Karpas-422 (cell line): ENCODE measurements around the gene ABCF2. TPM values are rescaled to one million over a fixed set of nuclear protein-coding genes. Genes with fewer than 3 reads are reported as not detected.

ENCODE experiments used
- DNase-seq: peaks from one replicate; pipeline ENCODE4 v3.0.0-alpha.2; 2015
- H2AFZ ChIP-seq: fragments of 200-600 bp; sonication (generic); 2 replicates; pipeline ENCODE4 v1.6.1; 2014; ENCODE audit warnings: antibody characterized with exemption, low read length, mixed read lengths
- H3K27ac ChIP-seq: fragments of 200-600 bp; sonication (generic); 2 replicates; pipeline ENCODE4 v1.5.1; 2014; ENCODE audit warnings: mild to moderate bottlenecking, low read length, moderate library complexity
- H3K27me3 ChIP-seq: fragments of 200-600 bp; sonication (generic); 2 replicates; pipeline ENCODE4 v1.6.1; 2014; ENCODE audit warnings: low read length, mixed read lengths
- H3K36me3 ChIP-seq: fragments of 200-600 bp; sonication (generic); 2 replicates; pipeline ENCODE4 v1.6.1; 2014; ENCODE audit warnings: low read length, mixed read lengths; ENCODE audit not compliant: insufficient read depth
- H3K4me1 ChIP-seq: fragments of 200-600 bp; sonication (generic); 2 replicates; pipeline ENCODE4 v1.6.1; 2014; ENCODE audit warnings: mild to moderate bottlenecking, low read length, mixed read lengths
- H3K4me2 ChIP-seq: fragments of 200-600 bp; sonication (generic); 2 replicates; pipeline ENCODE4 v1.6.1; 2014; ENCODE audit warnings: low read length, low read depth, mild to moderate bottlenecking; ENCODE audit not compliant: poor library complexity, severe bottlenecking
- H3K4me3 ChIP-seq: fragments of 200-600 bp; sonication (generic); 2 replicates; pipeline ENCODE4 v1.5.1; 2014; ENCODE audit warnings: mild to moderate bottlenecking, antibody characterized with exemption, low read length, mixed read lengths
- H3K79me2 ChIP-seq: fragments of 200-600 bp; sonication (generic); 2 replicates; pipeline ENCODE4 v1.6.1; 2014; ENCODE audit warnings: mild to moderate bottlenecking, low read length, mixed read lengths
- H3K9ac ChIP-seq: fragments of 200-600 bp; sonication (generic); 2 replicates; pipeline ENCODE4 v1.6.0; 2014; ENCODE audit warnings: low read length
- H3K9me2 ChIP-seq: fragments of 200-600 bp; sonication (generic), shearing (Covaris generic); replicated peaks from 2 replicates; pipeline ENCODE4 v1.6.0; 2014; ENCODE audit warnings: mild to moderate bottlenecking, low read length, moderate library complexity; ENCODE audit not compliant: insufficient read depth
- H3K9me3 ChIP-seq: fragments of 300-700, 200-600 bp; sonication (generic); 2 replicates; pipeline ENCODE4 v1.6.1; 2014; ENCODE audit warnings: low read length, mixed read lengths
- H4K20me1 ChIP-seq: fragments of 200-600 bp; sonication (generic); 2 replicates; pipeline ENCODE4 v1.6.1; 2014; ENCODE audit warnings: mild to moderate bottlenecking, antibody characterized with exemption, low read length, low read depth; ENCODE audit not compliant: insufficient read depth
- total RNA-seq: library from RNA; depleted of rRNA; stranded (reverse); fragments of >200 nt; shearing (Covaris generic); gene quantifications from 2 replicates; pipeline ENCODE4 v1.2.3, GENCODE V29; 2014; ENCODE audit warnings: low replicate concordance

Gene ABCF2
- total RNA-seq, 1 experiment from 2014 or later, result 31.2 TPM

DNA sequence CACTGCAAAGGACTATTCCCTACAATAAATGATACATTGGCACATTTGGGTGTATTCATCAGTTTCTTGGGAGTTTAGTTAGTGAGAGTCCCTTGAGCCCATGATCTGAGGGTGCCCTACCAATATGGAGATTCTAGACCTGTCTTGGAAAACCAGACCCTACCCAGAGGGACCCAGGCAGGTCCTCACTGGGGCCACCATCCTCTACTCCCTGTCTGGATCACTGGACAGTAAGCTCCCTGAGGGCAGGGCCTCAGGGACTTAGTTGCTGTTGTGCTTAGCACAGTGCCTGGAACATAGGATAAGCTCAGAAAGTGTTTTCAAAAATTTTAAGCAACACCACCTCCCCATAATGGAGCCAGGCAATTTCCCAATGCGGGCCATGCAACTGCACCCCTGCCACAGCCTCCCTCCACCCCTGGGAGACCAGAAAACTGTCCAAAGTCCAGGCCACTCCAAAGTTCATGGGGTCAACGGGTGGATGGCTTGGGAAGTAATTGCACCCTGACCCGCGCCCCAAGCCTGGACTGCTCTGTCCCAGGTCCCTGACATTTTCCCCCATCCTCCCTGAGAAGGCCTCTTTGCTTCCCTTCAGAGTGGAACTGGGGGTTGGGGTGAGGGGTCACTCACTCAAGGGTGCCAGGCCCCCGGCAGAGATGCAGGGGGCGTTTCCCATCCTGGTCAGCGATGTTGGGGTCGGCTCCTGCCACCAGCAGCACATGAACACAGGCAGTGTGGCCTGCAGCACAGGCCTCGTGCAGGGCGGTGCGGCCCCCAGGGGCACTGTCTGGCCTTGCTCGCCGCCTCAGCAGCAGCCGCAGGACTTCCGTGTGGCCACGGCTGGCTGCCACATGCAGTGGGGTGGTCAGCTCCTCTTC lies 41.0 kb downstream of the ABCF2 start:
- Histone ChIP-seq H3K27ac (no peak overlapping the region), H3K4me2 (no peak overlapping the region), H3K4me3 (no peak overlapping the region), H3K36me3 (no peaks in the 10 kb centered on the region), H3K9ac (no peak overlapping the region), H3K4me1 (no peaks in the 10 kb centered on the region), H3K27me3 (no peaks in the 10 kb centered on the region), H4K20me1 (no peaks in the 10 kb centered on the region), H3K9me3 (no peaks in the 10 kb centered on the region), H3K9me2 (no peaks in the 10 kb centered on the region), H2AFZ (no peak overlapping the region), H3K79me2 (no peaks in the 10 kb centered on the region)
- no peak for DNase-seq

DNA sequence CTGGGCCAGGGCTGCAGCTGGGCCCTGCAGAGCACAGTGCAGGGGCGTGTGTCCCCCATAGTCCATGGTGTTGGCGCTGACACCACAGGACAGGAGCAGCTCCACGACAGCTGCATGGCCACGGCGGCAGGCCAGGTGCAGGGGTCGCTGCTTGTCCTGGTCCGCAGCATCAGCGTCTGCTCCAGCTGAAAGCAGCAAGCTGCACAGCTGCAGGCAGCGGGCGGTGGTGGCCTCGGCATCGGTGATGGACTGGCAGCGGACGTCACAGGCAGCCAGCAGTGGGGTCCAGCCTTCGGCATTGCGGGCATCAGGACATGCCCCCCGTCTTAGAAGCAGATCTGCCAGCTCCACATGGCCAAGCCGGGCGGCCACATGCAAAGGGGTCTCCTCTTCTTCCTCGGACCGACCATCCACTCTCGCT lies 46.0 kb downstream of the ABCF2 start:
- H3K27ac ChIP-seq, result no peak overlapping the region
- no peaks in the 10 kb centered on the region for H3K27me3 ChIP-seq
- H3K9me2 ChIP-seq, result no peaks in the 10 kb centered on the region
- no peak overlapping the region for H3K4me3 ChIP-seq
- H3K36me3 ChIP-seq, result no peaks in the 10 kb centered on the region
- no peak for DNase-seq
- no peak overlapping the region for H2AFZ ChIP-seq
- no peaks in the 10 kb centered on the region for H4K20me1 ChIP-seq
- no peak overlapping the region for H3K9ac ChIP-seq
- no peak overlapping the region for H3K4me2 ChIP-seq
- H3K4me1 ChIP-seq, result no peaks in the 10 kb centered on the region
- no peaks in the 10 kb centered on the region for H3K79me2 ChIP-seq
- H3K9me3 ChIP-seq, result no peaks in the 10 kb centered on the region

DNA sequence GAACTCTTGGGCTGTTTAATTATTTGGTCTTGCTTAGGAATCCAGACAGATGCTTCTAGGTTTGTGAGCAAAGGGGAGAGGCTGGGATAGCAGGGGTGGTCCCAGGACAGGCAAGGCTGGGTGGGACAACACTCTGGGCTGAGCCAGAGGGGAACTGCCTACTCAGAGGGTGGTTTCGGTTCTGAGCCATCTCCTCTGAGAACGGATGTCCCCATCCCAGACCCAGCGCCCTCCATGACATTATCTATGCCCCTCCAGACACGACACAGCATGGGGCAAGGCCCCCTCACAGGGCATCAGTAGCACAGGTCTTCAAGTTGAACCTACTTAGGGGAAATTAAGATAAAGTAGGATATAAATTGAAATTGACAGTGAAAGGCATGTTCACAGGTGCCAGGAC lies 47.1 kb downstream of the ABCF2 start:
- no peaks in the 10 kb centered on the region for H3K9me2 ChIP-seq
- H3K27ac ChIP-seq, result no peak overlapping the region
- no peaks in the 10 kb centered on the region for H4K20me1 ChIP-seq
- no peak for DNase-seq
- H3K79me2 ChIP-seq, result no peaks in the 10 kb centered on the region
- H3K4me3 ChIP-seq, result no peak overlapping the region
- H3K4me1 ChIP-seq, result no peaks in the 10 kb centered on the region
- H3K4me2 ChIP-seq, result no peak overlapping the region
- no peak overlapping the region for H3K9ac ChIP-seq
- no peaks in the 10 kb centered on the region for H3K9me3 ChIP-seq
- H3K27me3 ChIP-seq, result no peaks in the 10 kb centered on the region
- H3K36me3 ChIP-seq, result no peaks in the 10 kb centered on the region
- H2AFZ ChIP-seq, result no peak overlapping the region

DNA sequence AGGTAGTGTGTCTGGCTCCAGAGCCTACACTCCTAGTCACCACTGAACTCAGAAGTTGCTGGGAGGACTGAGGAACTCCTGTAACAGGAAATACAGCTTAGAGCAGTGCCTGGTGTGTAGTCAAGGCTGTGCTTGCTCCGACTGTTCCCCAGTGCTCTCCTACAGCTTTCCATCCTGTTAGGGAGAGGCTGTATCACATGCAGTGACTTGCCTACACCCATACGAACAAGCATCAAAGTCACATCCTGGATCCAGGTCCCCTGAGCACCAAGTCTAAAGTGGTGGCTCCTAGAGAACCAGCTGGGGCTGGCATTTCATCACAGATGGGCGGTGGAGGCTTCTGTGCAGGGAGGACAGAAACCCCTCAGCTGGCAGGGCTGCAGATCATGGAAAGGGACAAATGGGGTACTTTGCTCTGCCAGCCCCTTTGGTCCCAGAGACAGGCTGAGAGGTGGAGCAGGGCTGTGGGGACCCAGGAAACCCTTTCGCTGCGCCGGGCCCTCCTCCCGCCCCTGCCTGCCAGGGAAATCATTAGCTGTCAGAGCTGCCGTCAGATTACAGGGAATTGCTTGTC lies 47.6 kb downstream of the ABCF2 start:
- no peak overlapping the region for H3K27ac ChIP-seq
- no peak for DNase-seq
- no peaks in the 10 kb centered on the region for H3K27me3 ChIP-seq

DNA sequence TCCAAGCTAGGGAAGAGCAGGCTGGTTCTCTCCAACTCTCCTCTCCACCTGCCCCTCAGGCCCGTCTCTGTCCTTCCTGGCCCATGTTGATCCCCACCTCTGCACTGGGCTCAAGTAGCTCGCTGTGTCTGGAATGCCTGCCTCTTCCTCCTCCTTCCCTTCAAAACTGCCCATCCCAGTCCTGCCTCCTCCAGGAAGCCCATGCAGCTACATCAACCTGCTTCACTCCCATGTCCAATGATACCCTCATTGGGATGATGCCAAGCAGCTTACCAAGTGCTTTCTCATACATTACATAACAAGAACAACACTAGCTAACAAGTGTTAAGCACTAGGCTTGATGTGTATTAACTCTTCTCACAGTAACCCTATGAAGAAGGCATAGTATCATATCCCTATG lies 48.2 kb downstream of the ABCF2 start:
- Histone ChIP-seq H3K4me1 (no peaks in the 10 kb centered on the region), H3K4me2 (no peak overlapping the region), H3K27ac (no peak overlapping the region), H2AFZ (no peak overlapping the region), H3K9me3 (no peaks in the 10 kb centered on the region), H3K9me2 (no peaks in the 10 kb centered on the region), H3K79me2 (no peaks in the 10 kb centered on the region), H3K27me3 (no peaks in the 10 kb centered on the region), H4K20me1 (no peaks in the 10 kb centered on the region), H3K4me3 (no peak overlapping the region), H3K36me3 (no peaks in the 10 kb centered on the region), H3K9ac (no peak overlapping the region)
- no peak for DNase-seq

More for the DNA sequence above, 47.6 kb downstream of the ABCF2 start:
- Histone ChIP-seq H3K79me2 (no peaks in the 10 kb centered on the region), H3K9me2 (no peaks in the 10 kb centered on the region), H3K36me3 (no peaks in the 10 kb centered on the region), H3K9me3 (no peaks in the 10 kb centered on the region), H2AFZ (no peak overlapping the region), H3K4me2 (no peak overlapping the region), H3K4me1 (no peaks in the 10 kb centered on the region), H3K9ac (no peak overlapping the region), H4K20me1 (no peaks in the 10 kb centered on the region), H3K4me3 (no peak overlapping the region)

DNA sequence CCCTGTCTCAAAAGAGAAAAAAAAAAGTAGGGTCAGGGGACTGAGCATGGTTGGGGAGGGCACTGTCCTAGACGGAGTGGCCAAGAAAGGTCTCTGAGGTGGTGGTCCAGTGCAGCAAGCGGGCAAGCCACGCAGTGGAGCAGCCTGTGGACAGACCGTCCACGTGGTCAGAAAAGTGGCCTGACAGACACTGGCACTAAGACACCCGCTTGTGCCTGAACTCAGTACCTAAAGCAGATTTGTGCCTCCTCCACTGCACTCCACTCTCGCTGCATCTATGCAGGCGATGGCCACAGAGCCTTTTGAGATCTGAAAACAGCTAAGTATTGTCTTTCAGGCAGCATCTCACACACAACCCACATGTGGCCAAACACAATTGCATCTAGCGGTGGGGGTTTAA lies 48.8 kb downstream of the ABCF2 start:
- Histone ChIP-seq H3K9ac (no peak overlapping the region), H4K20me1 (no peaks in the 10 kb centered on the region), H3K9me2 (no peaks in the 10 kb centered on the region), H3K27ac (no peak overlapping the region), H3K79me2 (no peaks in the 10 kb centered on the region), H3K27me3 (no peaks in the 10 kb centered on the region), H3K4me1 (no peaks in the 10 kb centered on the region), H3K4me3 (no peak overlapping the region), H3K9me3 (no peaks in the 10 kb centered on the region), H3K4me2 (no peak overlapping the region), H3K36me3 (no peaks in the 10 kb centered on the region), H2AFZ (no peak overlapping the region)
- DNase-seq, result no peak

DNA sequence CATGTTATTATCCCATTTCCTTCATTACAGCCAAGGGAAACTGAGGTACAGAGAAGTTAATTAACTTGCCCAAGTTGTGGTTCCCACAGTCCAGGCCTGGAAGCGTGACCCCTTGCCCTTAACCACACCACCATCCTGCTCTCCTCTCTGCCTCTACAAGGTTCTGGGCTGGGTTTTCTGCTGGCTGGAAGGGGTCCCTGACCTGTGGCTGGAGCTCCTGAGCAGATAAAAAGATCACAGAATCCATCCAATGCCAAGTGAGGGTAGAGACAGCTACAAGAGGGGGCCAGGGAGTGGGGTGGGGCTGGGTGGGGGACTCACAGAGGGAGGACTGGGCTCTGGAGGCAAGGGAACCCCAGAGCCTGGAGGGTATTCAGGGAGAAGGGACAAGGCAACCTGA lies 49.7 kb downstream of the ABCF2 start:
- no peaks in the 10 kb centered on the region for H3K9me3 ChIP-seq
- no peaks in the 10 kb centered on the region for H4K20me1 ChIP-seq
- no peaks in the 10 kb centered on the region for H3K79me2 ChIP-seq
- no peaks in the 10 kb centered on the region for H3K27me3 ChIP-seq
- H3K4me2 ChIP-seq, result no peak overlapping the region
- no peaks in the 10 kb centered on the region for H3K36me3 ChIP-seq
- H3K4me3 ChIP-seq, result no peak overlapping the region
- H3K4me1 ChIP-seq, result no peaks in the 10 kb centered on the region
- no peaks in the 10 kb centered on the region for H3K9me2 ChIP-seq
- no peak overlapping the region for H3K9ac ChIP-seq
- no peak overlapping the region for H3K27ac ChIP-seq
- DNase-seq, result no peak
- no peak overlapping the region for H2AFZ ChIP-seq

DNA sequence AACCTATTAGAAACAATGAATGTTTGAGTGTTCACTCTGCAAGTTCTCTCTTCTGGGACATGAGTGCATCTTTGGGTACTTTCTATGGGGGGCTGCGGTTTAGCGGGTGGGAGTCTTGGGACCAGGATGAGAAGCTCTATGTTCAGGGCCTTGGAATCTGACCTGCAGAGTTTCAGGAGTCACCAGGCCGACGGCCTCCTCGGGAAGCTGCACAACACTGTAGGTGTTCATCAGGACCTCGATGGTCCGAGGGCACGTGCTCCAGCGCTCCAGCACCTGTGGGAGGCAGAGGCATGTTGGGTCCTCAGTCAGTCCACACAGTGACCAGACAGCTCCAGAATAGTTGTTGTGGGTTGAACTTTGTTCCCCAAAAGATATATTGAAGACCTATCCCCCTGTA lies 50.6 kb downstream of the ABCF2 start:
- Histone ChIP-seq H3K9ac (no peak overlapping the region), H3K4me1 (no peaks in the 10 kb centered on the region), H2AFZ (no peak overlapping the region), H3K9me3 (no peaks in the 10 kb centered on the region), H3K79me2 (no peaks in the 10 kb centered on the region), H3K9me2 (no peaks in the 10 kb centered on the region), H3K36me3 (no peaks in the 10 kb centered on the region), H3K4me2 (no peak overlapping the region), H4K20me1 (no peaks in the 10 kb centered on the region), H3K27me3 (no peaks in the 10 kb centered on the region), H3K27ac (no peak overlapping the region), H3K4me3 (no peak overlapping the region)
- no peak for DNase-seq
